Suppressor macrophage treated with lipopolysaccharide for 4 hours (primary cell): ENCODE data around the gene ACP2.
A peak's percentile ranks its signal among the peaks of the same experiment; 100 is the strongest.

Source experiments
- DNase-seq: peaks from one replicate; pipeline ENCODE4 v3.0.0-alpha.2; 2020

The ACP2 gene, protein sequence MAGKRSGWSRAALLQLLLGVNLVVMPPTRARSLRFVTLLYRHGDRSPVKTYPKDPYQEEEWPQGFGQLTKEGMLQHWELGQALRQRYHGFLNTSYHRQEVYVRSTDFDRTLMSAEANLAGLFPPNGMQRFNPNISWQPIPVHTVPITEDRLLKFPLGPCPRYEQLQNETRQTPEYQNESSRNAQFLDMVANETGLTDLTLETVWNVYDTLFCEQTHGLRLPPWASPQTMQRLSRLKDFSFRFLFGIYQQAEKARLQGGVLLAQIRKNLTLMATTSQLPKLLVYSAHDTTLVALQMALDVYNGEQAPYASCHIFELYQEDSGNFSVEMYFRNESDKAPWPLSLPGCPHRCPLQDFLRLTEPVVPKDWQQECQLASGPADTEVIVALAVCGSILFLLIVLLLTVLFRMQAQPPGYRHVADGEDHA

DNA sequence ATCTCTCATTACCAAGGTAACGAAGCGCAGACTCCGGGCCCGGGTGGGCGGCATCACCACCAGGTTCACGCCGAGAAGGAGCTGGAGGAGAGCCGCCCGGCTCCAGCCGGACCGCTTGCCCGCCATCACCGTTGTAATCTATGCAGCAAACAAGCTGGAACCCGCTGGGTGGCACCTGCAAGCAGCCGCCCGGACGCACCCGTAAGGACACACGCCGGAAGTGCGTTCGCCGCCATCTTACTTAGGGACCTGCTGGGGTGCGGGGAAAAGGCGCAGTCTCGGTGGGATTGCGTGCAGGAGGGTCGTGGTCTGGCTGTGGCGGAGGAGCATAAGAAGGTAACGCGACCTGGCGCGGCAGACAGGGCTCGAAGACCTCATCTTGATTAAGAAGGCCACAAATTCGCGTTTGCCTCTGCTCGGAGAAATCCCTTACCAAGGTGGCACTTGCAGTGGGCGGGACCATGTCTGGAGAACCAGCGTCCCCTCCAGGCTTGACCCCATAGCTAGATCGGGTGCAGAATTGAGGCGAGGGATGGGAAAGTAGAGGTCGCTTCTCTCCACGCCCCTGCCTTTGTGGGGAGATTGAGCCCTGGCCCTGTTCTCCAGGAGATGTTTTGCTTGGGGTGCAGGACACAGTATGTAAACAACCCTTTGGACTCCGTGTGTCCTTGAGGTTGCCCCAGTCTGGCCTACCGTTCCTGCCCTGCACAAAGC, at the start of gene ACP2:
TSS of gene ACP2 (minus strand) at position 151 of the 714 bp plus-strand sequence. CDS start at position 126, 25 bp downstream.
- peak; percentile 93 for DNase-seq

DNA sequence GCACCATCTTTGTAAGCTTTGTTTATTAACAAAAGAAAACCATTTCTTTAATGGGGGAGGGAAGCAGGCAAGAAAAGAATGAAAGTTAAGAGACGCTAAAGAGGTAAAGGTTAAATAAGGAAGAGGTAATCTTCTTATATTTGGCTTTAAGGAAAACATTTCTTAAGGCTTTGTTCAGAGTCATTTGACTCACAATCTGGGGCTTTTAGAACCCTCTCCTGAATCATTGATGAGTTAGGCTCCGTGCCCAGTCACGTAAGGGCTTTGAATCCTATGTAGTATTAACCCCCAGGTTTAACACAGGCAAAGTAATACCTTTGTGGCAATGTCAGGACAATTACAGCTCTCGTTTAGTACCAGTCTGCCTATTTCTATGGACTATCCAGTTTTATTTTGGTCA, 47.4 kb upstream of the ACP2 start:
- no peak for DNase-seq

DNA sequence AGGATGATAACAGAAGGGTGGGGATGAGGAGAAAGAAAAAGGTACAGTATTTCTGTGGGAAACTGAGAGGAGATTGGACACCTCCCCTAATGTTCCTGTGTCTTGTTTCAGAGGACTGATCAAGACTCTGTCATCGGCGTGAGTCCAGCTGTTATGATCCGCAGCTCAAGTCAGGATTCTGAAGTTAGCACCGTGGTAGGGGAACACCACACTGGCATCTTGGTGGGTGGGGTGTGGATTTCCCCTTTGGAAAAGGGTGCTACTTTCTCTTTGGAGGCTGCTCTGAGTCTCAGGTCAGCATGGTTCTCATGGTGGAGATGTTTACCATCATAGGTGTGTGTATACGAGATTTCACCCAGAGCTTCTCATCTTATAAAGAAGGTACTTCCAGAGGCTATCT, 46.8 kb upstream of the ACP2 start:
- DNase-seq = no peak

DNA sequence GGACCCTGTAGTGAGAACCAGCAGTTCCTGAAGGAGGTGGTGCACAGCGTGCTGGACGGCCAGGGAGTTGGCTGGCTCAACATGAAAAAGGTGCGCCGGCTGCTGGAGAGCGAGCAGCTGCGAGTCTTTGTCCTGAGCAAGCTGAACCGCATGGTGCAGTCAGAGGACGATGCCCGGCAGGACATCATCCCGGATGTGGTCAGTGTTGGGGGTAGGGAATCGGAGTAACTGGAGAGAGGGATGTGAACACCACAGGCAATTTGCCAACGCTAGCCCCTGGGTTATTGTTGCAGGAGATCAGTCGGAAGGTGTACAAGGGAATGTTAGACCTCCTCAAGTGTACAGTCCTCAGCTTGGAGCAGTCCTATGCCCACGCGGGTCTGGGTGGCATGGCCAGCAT, 41.2 kb upstream of the ACP2 start:
- no peak for DNase-seq

DNA sequence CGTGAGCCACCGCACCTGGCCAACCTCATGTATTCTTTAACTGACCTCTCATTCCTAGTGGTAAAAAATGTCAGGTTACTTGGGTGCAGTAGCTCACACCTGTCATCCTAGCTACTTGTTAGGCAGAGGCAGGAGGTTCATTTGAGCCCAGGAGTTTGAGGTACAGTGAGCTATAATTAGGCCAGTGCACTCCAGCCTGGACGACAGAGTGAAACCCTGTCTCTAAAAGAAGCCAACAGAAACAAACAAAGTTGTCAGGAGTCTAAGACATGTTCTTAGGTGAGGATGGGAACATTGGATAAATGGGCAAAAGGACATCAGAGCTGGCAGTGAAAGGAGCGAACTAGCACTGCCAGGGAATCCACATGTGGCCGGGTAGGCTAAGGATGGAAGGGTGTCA, 39.5 kb upstream of the ACP2 start:
- DNase-seq = no peak

DNA sequence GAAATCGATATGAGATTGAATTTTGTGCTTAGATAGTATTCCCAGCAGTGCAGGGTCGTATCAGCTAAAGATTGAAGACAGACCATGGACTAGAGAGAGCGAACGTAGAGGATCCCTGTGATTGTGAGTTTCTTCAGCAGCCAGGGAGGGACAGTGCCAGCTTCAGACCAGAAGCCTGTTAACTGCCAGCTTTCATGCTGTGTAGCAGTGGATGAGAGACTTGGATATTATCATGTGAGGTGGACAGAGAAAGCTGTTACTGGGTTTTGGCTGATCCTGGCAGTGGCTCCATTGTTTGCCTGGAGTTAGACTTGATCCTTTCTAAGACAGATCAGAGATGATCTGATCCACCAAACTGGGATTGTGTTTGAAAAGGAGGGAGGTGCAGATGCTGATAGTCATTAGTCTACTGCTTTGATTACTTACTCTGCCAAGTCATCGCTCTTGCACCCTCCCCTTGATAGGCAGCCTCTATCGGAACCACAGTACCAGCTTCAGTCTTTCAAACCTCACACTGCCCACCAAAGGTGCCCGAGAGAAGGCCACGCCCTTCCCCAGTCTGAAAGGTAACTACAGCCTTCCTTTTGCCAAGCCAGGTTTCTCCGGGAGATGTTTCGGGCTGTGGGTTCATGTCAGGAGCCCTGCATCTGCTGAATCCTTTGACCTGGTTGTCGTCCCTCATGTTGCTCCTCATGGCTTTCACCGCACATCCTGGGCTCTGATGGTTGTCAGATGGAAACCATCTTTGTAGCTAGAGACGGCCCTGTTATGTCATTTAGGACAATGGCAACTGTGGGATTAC, 37.6 kb upstream of the ACP2 start:
- DNase-seq = no peak

DNA sequence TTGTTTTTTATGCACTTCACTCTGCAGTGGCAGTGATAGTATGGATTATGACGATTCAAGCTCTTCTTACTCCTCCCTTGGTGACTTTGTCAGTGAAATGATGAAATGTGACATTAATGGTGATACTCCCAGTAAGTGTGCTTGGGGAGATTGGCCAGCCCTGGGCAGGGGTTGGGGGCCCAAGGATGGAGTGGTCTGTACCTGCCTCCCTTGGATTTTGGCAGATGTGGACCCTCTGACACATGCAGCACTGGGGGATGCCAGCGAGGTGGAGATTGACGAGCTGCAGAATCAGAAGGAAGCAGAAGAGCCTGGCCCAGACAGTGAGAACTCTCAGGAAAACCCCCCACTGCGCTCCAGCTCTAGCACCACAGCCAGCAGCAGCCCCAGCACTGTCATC, 35.5 kb upstream of the ACP2 start:
- no peak for DNase-seq

DNA sequence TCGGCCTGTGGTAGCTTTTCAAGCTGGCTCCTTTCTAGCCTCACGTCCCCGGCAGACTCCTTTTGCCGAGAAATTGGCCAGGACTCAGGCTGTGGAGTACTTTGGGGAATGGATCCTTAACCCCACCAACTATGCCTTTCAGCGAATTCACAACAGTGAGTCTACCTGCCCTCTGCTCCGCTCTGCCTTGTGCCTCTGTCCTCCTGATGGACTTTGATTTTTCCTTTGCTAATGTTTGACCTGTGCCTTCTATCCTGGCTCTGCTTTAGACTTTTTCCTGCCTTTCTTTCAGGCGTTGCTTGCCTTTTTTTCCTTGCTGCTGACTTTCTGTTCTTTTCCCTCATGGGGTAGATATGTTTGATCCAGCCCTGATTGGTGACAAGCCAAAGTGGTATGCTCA, 33.8 kb upstream of the ACP2 start:
- no peak for DNase-seq

DNA sequence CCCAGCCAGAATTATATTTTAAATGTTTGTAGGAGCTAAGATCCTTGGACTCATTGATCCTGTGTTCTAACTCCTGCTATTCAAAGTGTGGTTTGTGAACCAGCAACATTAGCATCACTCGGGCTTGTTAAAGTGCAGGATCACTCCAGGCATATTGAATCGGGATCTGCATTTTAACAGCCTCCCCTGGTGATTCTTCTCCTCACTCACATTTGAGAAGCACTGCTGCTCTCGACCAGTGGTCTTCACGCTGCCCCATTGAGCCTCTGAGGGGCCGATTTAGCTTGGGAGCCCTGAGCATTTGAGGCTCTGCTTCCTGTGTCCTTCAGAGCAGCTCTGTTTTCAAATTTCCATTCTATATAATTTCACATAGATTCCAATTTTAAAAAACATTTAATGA, 32.2 kb upstream of the ACP2 start:
- no peak for DNase-seq

DNA sequence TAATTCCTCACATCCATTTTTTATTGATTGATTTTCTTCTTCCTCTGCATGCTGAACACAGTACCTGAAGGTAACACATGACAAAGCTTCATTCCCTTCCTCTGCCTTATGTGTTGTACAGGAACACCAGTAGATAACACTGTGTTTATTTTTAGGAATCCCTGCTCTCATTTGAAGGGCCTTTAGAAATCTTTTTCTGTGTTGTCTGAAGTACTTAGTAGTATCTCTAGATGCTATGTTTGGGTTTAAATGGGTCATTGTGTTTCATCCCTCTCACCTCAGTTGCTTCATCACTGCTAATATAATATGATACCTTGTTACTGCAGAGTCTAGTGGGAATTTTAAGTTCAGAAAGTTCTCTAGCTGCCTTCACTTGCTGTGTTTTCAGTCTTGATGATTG, 31.5 kb upstream of the ACP2 start:
- no peak for DNase-seq

DNA sequence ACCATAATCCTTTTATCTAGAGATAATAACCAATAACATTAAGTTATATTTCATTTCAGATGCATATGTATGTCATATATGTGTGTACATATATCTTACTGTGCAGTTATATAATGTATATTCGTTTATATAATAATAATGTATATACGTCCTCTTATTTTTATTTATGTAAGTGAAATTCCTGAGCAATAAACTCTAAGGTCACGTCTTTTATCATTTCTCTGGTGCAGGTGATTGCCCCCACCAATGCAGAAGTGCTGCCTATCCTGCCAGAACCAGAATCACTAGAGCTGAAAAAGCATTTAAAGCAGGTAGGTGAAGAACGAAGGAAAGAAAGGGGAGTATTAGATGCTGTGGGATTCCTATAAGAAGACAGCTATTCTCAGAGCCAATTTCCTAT, 30.2 kb upstream of the ACP2 start:
- DNase-seq = no peak

DNA sequence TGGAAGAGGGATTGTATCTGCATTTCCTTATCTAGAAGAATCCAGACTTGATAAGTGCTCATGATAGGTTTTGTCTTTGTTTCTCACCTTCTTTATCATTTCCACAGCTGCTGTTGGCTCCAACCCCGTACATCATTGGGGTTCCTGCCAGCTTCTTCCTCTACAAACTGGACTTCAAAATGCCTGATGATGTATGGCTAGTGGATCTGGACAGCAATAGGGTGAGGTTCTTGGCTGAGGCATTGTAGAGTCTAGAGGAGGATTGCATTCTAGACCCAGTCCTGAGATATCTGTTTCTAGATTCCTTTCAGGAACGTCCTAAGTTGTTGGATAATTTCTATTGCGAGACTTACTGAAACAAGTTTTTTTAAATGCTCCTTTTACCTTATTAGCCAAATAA, 29.4 kb upstream of the ACP2 start:
- DNase-seq = no peak

DNA sequence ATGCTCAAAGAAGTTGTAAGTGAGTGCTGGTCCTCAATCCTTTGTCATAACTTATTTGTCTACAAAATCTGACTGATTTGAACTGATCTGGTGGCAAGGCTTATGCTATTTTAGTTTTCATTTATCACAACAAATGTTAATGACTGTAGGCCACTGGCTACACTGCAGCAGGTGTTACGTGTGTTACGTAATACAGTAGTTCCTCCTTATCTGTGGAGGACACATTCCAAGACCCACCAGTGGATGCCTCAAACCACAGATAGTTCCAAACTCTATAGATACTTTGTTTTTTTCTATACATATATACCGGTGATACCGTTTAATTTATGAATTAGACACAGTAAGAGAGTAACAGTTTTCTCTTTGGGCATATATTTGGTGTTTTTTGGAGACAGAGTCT, 28.3 kb upstream of the ACP2 start:
- no peak for DNase-seq

DNA sequence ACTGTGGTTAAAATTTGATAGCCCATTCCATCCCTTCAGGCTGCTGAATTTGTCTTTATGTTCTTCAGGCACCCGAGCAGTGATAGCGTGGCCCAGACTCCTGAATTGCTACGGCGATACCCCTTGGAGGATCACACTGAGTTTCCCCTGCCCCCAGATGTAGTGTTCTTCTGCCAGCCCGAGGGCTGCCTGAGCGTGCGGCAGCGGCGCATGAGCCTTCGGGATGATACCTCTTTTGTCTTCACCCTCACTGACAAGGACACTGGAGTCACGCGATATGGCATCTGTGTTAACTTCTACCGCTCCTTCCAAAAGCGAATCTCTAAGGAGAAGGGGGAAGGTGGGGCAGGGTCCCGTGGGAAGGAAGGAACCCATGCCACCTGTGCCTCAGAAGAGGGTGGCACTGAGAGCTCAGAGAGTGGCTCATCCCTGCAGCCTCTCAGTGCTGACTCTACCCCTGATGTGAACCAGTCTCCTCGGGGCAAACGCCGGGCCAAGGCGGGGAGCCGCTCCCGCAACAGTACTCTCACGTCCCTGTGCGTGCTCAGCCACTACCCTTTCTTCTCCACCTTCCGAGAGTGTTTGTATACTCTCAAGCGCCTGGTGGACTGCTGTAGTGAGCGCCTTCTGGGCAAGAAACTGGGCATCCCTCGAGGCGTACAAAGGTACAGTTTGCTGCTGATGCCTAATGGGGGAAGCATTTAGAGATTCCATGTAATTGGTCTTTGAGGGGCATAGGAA, 26.1 kb upstream of the ACP2 start:
- no peak for DNase-seq

DNA sequence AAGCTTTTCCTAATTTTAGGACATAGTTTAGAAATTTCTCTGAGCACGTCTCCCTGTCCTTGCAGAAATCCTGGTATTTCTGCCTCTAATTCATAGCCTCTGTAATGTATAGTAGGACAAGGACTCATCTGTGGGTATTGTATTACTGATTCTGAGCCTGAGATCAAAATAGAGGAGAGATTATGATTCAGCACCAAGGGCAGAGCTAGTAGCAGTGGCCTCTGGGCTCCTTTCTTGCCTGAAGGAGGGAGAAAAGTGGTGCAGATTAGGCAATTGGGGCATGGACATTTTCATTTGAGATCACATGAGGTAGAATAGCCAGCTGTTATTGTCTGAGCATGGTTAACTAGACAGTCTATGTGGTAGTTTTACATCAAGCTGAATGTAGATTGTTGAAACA, 24.1 kb upstream of the ACP2 start:
- peak; percentile 27 for DNase-seq

DNA sequence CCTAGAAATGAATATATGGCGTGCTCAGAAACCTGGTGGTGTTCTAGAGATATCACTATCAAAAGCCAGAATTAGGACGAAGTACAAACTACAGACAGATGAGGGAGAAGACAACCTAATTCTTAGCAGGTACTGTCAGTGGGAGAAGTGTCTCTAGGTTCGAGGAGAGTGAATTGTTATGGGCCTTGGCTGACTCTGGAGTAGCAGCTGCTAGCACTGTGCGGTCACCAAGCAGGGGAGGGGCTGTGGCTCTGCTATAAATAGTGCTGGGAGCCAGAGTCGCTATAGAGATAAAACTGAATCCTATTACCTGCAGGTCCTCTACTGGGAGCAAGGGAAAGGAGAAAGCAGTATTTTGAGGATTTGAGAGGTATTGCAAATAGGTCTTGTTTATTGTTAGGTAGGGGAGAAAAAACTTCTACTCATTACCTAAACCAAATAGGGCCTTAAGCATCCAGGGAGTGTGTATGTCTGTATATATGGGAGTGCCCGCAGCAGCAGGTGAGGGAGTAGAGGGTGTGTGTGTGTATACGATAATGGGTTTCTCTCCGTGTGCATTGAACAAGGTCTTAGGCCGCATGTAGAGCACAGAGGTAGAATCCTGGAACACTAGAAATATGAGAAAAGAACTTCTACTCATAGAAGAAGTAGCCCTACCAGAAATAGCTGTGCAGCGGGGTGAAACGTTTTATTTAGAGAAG, 23.5 kb upstream of the ACP2 start:
- DNase-seq = no peak

DNA sequence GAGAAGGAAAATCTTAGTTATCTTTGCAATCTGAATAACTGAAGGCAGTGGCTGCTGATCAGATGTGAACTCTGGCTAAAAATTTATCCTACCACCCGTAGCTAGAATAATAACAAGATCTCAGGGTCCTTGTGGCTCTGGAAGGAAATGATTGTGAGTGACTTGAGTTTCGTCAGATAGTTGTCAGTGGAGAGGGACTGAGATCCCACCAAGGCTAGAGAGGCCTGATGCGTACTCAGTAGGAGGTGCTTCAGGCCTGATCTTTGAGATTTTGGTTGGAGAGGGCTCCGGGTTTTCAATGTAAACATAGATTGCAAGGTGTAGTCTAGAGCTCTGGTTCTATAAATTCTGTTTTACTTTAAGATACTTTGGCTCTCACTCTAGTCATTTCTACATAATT, 22.7 kb upstream of the ACP2 start:
- no peak for DNase-seq

DNA sequence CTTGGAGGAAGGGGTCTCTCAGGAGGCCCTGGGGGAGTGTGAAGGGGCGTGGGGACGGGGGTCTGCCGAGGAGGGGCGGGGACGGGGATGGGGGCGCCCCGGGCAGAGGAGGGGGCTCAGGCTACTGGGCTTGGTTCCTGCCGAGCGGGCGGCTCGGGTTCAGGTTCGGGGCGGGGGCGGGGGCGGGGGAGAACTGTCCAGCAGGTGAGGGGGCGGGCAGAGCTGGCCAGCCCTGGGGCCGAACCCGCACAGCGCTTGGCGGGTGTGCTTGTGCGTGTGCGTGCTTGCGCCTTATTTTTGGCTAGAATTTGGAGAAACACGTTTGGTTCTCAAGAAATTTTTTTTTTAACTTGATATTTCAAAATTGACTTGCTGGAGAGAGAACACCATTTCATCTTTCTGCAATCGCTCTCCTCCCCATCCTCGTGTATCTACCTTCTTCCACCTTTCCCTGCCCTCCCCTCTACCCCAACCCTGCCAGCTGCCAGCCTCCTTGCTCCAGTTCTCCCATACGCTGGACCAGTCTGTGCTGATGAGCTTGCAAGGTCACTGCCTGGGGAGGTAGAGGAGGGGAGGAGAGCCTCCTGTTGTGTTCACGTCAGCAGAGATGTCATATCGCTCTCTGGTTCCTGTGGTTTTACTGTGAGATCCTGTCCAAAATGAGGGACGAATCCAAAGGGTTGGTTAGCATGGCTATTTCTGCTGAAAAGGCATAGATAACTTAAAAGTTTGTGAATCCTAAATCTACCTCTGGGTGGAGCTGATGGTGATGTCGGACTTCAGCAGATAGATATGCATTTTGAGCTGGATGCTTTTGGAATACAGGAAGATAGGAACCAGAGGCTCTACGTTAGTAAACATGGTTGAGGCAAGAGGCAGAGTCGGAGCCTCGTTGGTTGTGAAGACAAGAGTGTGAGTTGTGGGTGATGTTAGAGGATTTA, 22.0 kb upstream of the ACP2 start:
- DNase-seq = peak; percentile 35

DNA sequence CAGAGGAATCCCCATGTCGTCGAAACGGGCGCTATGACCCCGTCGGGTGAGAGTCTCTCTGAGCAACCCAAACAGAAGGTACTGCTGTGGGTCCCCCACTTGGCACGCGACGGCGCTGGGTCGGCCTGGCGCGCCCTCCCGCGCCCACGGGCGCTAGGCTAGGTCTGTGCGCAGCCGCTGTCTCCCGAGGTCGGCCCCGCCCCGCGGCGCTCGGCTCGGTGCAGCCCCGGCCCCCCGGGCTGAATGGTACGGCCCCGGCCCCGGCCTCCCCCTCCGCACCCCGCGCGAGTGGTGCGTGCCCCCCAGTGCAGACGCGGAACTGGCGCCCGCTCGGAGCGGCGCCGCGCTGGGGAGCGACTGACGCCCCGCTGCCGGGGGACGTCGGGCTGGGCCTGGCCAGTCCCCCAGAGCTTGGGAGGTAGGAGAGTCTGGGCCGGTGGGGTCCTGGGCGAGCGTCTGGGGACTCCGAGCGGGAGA, 21.3 kb upstream of the ACP2 start, which contains the start of gene MADD:
TSS of gene MADD (plus strand) at position 305 of the 477 bp plus-strand sequence.
- peak; percentile 89 for DNase-seq

DNA sequence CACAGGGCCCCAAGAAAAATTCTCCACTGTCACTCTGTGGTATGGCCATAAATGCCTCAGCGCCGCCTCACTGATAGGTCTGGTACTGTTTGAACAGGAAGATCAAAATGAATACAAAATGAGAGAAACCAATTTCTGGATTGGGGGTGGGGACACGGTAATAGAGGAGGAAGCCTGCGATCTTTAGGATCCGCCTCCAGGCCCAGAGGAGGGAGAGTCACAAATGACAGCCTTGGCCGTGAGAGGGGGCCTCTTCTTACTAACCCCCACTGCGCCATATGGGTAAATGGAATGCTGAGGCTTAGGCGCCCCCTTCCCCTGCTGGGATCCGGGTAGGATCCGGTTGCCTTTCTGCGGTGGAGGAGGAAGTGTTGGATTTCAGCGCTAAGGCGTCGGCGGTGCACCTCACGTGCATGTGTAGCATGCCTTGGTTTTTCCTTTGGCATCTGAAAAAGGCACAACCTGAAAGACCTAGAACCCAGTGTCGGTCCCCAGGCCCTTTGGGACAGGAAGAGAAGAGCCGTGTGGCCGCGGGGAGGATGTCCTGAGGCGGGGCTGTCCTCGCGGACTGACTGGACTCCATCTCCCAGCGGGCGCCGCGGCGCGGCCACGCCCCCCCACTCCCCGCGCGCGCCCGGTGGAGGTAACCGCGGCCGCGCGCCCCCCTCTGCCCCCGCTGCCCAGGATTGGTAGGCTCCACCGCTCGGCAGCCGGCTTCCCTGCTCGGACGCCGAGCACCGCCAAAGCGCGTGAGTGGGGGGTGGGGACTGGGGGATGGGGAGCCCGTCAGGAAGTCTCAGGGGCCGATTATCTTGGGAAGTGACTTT, 20.6 kb upstream of the ACP2 start:
- peak; percentile 80 for DNase-seq
